K562 (cell line): ENCODE data around the gene GMPR2.

ENCODE experiments used
- MYC ChIP-seq, 2 experiments: fragments of 250-450 bp in 1 of 2; sonication (Bioruptor Pico) in 1 of 2; IDR thresholded peaks; 2 replicates each; pipeline versions ENCODE4 v1.5.1 to v1.6.1; 2012 to 2021; ENCODE audit warnings: low read depth in 2 of 2, borderline replicate concordance in 1 of 2, improper control_type of control experiment in 1 of 2, low read length in 1 of 2, mild to moderate bottlenecking in 1 of 2, moderate library complexity in 1 of 2
- ZNF274 ChIP-seq: IDR thresholded peaks from 2 replicates; pipeline ENCODE4 v1.6.1; 2011; ENCODE audit warnings: low read depth, mild to moderate bottlenecking, low read length, moderate library complexity, borderline replicate concordance
- ZSCAN32 ChIP-seq: fragments of 450-650 bp; formaldehyde crosslinking; IDR thresholded peaks from 2 replicates; pipeline ENCODE4 v1.4.0; 2020; ENCODE audit warnings: mild to moderate bottlenecking, moderate library complexity
- TF ChIP-seq, protein P1 (sequence below): fragments of 250-450 bp; sonication (Bioruptor Pico); IDR thresholded peaks from 2 replicates; pipeline ENCODE4 v1.8.0; 2021; ENCODE audit warnings: moderate library complexity, mild to moderate bottlenecking, inconsistent platforms
- TF ChIP-seq, protein P2 (sequence below), 3 experiments: IDR thresholded peaks in 2 of 3; conservative IDR thresholded peaks in 1 of 3; 2 replicates each; pipeline ENCODE4 v1.5.1; 2011 to 2012; ENCODE audit warnings: low read length in 3 of 3, mild to moderate bottlenecking in 3 of 3, control low read depth in 2 of 3, improper control_type of control experiment in 1 of 3, inconsistent platforms in 1 of 3, low read depth in 1 of 3, mixed read lengths in 1 of 3, moderate library complexity in 1 of 3; ENCODE audit not compliant: insufficient read depth in 2 of 3

DNA sequence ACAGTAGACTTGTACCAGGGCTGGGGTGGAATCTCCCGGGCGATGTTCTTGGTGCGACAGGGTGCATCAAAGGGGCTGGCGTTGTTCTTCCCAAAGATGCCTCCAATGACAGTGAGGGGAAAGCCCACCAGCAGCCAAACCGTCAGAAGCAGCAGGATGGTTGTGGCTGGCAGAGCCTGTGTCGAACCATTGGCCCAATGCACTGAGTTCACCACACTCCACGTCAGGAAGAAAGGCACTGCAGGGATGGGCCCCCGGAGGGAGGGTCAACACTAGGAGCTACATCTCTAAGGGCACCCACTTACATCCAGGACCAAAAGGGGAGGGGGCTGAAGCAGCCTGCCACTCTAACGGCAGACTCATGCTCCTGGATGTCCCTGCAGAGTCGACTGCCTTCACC is 42.3 kb upstream of the GMPR2 start:
- TF ChIP-seq, protein P1, sequence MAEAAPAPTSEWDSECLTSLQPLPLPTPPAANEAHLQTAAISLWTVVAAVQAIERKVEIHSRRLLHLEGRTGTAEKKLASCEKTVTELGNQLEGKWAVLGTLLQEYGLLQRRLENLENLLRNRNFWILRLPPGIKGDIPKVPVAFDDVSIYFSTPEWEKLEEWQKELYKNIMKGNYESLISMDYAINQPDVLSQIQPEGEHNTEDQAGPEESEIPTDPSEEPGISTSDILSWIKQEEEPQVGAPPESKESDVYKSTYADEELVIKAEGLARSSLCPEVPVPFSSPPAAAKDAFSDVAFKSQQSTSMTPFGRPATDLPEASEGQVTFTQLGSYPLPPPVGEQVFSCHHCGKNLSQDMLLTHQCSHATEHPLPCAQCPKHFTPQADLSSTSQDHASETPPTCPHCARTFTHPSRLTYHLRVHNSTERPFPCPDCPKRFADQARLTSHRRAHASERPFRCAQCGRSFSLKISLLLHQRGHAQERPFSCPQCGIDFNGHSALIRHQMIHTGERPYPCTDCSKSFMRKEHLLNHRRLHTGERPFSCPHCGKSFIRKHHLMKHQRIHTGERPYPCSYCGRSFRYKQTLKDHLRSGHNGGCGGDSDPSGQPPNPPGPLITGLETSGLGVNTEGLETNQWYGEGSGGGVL, result no peak
- no peak for TF ChIP-seq ZSCAN32
- TF ChIP-seq, protein P2, sequence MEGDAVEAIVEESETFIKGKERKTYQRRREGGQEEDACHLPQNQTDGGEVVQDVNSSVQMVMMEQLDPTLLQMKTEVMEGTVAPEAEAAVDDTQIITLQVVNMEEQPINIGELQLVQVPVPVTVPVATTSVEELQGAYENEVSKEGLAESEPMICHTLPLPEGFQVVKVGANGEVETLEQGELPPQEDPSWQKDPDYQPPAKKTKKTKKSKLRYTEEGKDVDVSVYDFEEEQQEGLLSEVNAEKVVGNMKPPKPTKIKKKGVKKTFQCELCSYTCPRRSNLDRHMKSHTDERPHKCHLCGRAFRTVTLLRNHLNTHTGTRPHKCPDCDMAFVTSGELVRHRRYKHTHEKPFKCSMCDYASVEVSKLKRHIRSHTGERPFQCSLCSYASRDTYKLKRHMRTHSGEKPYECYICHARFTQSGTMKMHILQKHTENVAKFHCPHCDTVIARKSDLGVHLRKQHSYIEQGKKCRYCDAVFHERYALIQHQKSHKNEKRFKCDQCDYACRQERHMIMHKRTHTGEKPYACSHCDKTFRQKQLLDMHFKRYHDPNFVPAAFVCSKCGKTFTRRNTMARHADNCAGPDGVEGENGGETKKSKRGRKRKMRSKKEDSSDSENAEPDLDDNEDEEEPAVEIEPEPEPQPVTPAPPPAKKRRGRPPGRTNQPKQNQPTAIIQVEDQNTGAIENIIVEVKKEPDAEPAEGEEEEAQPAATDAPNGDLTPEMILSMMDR (IDR thresholded peaks at IDR 0.05 in 2 of 3, conservative IDR thresholded peaks at IDR 0.05 in 1 of 3; ENCODE audit: insufficient read depth in 2 of 3, low read depth in 1 of 3, low read length in 3 of 3), result no peak
- TF ChIP-seq MYC (IDR thresholded peaks at IDR 0.05; ENCODE audit: low read depth, low read length), result no peak
- no peak for TF ChIP-seq MYC (CRISPR knock-in tag; IDR thresholded peaks at IDR 0.05; ENCODE audit: borderline replicate concordance, low read depth)
- no peak for TF ChIP-seq ZNF274
